Measurements from ENCODE around the gene IDUA.
"Not testable (repeated sequence)": the region's sequence is repeated elsewhere in the genome, so short reads cannot be mapped to it uniquely, and the experiment has no call there.

DNA sequence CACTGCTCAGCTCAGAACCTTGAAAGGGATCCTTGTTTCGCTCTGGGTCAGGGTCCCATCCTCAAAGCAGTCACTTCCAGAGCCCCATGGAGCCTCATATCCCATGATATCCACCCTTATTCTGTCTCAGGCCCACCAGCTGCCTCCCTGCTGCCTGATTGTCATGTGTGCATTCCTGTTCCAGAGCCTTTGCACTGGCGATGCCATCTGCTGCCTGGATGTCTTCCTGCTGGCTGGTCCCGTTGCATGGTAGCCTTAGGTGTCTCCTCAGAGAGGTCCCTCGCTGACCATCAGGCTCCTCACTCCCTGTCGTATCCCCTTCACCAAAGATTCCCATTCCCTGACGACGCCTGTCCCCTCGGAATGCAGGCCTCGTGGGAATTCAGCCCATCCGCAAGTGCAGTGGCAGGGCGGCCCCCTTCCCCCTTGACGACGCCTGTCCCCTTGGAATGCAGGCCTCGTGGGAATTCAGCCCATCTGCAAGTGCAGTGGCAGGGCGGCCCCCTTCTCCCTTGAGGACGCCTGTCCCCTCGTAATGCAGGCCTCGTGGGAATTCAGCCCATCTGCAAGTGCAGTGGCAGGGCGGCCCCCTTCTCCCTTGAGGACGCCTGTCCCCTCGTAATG lies 12.5 kb downstream of the IDUA start:
- not testable (repeated sequence) for TF ChIP-seq POLR2A (IDR thresholded peaks at IDR 0.05)
- TF ChIP-seq, protein P1, sequence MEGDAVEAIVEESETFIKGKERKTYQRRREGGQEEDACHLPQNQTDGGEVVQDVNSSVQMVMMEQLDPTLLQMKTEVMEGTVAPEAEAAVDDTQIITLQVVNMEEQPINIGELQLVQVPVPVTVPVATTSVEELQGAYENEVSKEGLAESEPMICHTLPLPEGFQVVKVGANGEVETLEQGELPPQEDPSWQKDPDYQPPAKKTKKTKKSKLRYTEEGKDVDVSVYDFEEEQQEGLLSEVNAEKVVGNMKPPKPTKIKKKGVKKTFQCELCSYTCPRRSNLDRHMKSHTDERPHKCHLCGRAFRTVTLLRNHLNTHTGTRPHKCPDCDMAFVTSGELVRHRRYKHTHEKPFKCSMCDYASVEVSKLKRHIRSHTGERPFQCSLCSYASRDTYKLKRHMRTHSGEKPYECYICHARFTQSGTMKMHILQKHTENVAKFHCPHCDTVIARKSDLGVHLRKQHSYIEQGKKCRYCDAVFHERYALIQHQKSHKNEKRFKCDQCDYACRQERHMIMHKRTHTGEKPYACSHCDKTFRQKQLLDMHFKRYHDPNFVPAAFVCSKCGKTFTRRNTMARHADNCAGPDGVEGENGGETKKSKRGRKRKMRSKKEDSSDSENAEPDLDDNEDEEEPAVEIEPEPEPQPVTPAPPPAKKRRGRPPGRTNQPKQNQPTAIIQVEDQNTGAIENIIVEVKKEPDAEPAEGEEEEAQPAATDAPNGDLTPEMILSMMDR (IDR thresholded peaks at IDR 0.05), result not testable (repeated sequence)
